IPS-20b (cell line): ENCODE results near the gene KAT6B.

Experiments
- H3K27ac ChIP-seq: one replicate; pipeline ENCODE4 v1.5.1; 2013; ENCODE audit warnings: low read length
- H3K27me3 ChIP-seq: 2 replicates; pipeline ENCODE4 v1.6.1; 2013; ENCODE audit warnings: mild to moderate bottlenecking, low read length, inconsistent platforms; ENCODE audit not compliant: insufficient read depth
- H3K36me3 ChIP-seq: 2 replicates; pipeline ENCODE4 v1.6.1; 2013; ENCODE audit warnings: low read depth, mild to moderate bottlenecking, inconsistent platforms, low read length, moderate library complexity; ENCODE audit not compliant: insufficient read depth
- H3K4me1 ChIP-seq: 2 replicates; pipeline ENCODE4 v1.6.1; 2013; ENCODE audit warnings: mild to moderate bottlenecking, control low read depth, inconsistent platforms, low read length, moderate library complexity; ENCODE audit not compliant: insufficient read depth
- H3K4me3 ChIP-seq: 2 replicates; pipeline ENCODE4 v1.5.1; 2013; ENCODE audit warnings: mild to moderate bottlenecking, low read length, inconsistent platforms
- H3K9ac ChIP-seq: 2 replicates; pipeline ENCODE4 v1.6.1; 2013; ENCODE audit warnings: low read depth, mild to moderate bottlenecking, inconsistent platforms, low read length, moderate library complexity
- H3K9me3 ChIP-seq: 2 replicates; pipeline ENCODE4 v1.6.1; 2013; ENCODE audit warnings: mild to moderate bottlenecking, low read depth, low read length, inconsistent platforms; ENCODE audit not compliant: insufficient read depth

KAT6B gene

GRCh38 chr10:74926791-74927585, 100.6 kb downstream of the KAT6B start:
- Histone ChIP-seq H3K36me3 (no peaks in the 10 kb centered on the region), H3K27ac (no peak overlapping the region), H3K9ac (no peak overlapping the region), H3K27me3 (no peaks in the 10 kb centered on the region), H3K9me3 (no peaks in the 10 kb centered on the region), H3K4me1 (peaks cover 25% of the 10 kb centered on the region), H3K4me3 (no peak overlapping the region)

DNA sequence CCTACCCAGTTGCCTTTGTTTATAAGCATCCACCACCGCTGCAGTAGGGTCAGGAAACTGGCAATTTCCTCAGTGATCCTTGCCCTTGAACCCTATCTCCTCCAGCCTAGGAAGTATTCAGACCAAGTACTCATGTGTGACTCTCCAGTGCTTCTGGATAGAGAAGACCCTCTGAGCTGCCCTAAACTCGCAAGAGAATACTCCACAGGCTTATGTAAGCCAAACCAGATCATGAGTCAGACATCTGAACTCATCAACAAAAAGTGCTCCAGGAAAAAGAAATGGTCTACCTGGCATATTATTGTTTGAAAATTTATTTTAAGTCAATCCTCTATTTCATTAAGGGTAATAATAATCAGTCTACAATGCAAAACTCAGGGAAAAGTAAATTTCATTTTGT, 101.3 kb downstream of the KAT6B start:
- H3K27me3 ChIP-seq, result no peaks in the 10 kb centered on the region
- H3K27ac ChIP-seq, result no peak overlapping the region
- no peaks in the 10 kb centered on the region for H3K36me3 ChIP-seq
- H3K9me3 ChIP-seq, result no peaks in the 10 kb centered on the region
- H3K4me1 ChIP-seq, result peaks cover 19% of the 10 kb centered on the region
- H3K4me3 ChIP-seq, result no peak overlapping the region
- no peak overlapping the region for H3K9ac ChIP-seq

GRCh38 chr10:74928742-74929191, 102.4 kb downstream of the KAT6B start:
- Histone ChIP-seq H3K27me3 (no peaks in the 10 kb centered on the region), H3K4me3 (no peak overlapping the region), H3K9ac (no peak overlapping the region), H3K36me3 (no peaks in the 10 kb centered on the region), H3K27ac (no peak overlapping the region), H3K4me1 (peaks cover 9% of the 10 kb centered on the region), H3K9me3 (no peaks in the 10 kb centered on the region)

DNA sequence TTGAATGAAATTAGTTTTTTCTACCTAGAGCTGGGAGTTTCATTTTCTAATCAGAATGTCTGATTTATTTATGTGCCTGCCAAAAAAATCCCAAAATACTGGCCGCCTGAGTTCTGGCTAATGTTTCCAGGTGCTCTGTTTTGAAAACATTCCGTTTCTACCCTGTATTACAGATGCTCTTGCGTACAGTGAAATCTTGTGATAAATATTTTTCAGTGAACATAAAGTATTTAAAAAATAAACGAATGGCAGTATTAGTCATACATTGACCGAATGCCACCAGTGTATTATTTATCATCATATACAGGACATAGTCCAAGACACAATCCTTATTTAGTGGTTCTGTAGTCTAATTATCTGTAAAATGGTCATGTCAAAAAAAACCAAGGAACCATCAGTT, 102.8 kb downstream of the KAT6B start:
- Histone ChIP-seq H3K9ac (no peak overlapping the region), H3K27ac (no peak overlapping the region), H3K4me1 (peaks cover 5% of the 10 kb centered on the region), H3K36me3 (no peaks in the 10 kb centered on the region), H3K9me3 (no peaks in the 10 kb centered on the region), H3K27me3 (no peaks in the 10 kb centered on the region), H3K4me3 (no peak overlapping the region)

DNA sequence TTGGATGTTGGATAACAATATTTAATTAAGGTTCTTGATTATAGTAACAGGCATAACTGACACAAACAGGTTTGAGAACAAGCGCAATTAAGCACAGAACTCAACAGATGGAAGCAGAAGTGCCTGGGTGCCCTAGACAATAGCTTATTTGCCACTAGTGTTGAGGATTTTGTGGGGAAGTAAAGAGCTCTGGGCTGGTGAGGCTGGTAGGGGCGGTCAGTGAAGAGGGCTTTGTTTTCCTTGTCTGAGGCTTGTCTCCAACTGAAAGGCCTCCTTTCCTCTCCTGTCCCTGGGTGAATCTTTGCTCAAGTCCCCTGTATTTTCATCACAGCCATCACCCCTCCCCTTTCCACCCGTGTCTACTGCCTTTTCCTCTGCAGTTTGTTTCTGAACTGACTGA, 104.6 kb downstream of the KAT6B start:
- Histone ChIP-seq H3K36me3 (no peaks in the 10 kb centered on the region), H3K9ac (no peak overlapping the region), H3K9me3 (no peaks in the 10 kb centered on the region), H3K27me3 (no peaks in the 10 kb centered on the region), H3K4me1 (no peaks in the 10 kb centered on the region; the same call in 1 of the 2 replicates), H3K4me3 (no peak overlapping the region), H3K27ac (no peak overlapping the region)

- no peaks in the 10 kb centered on the region for H3K9me3 ChIP-seq
- H3K36me3 ChIP-seq, result no peaks in the 10 kb centered on the region
- peaks cover 7% of the 10 kb centered on the region; the same call in 1 of the 2 replicates for H3K4me1 ChIP-seq
- H3K27me3 ChIP-seq, result no peaks in the 10 kb centered on the region
- H3K9ac ChIP-seq, result no peak overlapping the region
- H3K4me3 ChIP-seq, result no peak overlapping the region
- no peak overlapping the region for H3K27ac ChIP-seq
Measured at GRCh38 chr10:74932648-74933047, 106.2 kb downstream of the KAT6B start.

- Histone ChIP-seq H3K9ac (no peak overlapping the region), H3K4me1 (peaks cover 7% of the 10 kb centered on the region; the same call in 1 of the 2 replicates), H3K4me3 (no peak overlapping the region), H3K9me3 (no peaks in the 10 kb centered on the region), H3K36me3 (no peaks in the 10 kb centered on the region), H3K27ac (no peak overlapping the region), H3K27me3 (no peaks in the 10 kb centered on the region)
Measured at GRCh38 chr10:74934100-74934812, 107.9 kb downstream of the KAT6B start.

DNA sequence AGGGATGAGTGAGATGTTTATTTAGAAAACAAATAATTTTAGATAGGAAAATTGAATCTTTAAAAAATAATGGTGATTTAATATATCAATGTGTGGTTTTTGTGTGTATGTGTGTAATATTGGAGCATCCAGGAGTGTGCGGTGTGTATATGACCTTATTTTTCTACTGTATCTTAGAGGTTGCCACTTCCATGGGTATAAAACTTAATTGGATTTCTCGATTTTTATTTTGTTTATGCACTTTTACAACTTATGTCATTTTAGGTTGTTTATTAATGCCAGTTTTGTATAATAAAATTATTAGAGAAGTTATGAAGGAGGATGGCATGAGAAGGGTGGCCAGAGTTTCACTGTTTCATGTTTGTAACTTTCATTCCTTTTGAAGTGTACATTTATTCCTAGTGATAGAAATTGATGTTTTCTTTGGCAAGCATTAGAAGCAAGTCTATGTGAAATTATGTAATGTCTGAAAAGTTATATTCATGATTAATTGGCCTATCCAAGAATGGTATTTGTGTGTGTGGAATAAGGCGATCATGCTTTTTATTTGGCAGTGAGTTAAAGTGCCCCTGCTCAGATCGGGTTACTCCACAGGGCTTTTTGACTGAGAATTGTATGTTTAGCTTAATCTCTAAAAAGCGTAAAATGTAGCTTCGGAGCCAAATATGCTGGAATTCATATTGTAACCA, 110.3 kb downstream of the KAT6B start:
- Histone ChIP-seq H3K27me3 (no peaks in the 10 kb centered on the region), H3K4me1 (peaks cover 7% of the 10 kb centered on the region; the same call in 1 of the 2 replicates), H3K36me3 (no peaks in the 10 kb centered on the region), H3K27ac (no peak overlapping the region), H3K9ac (no peak overlapping the region), H3K4me3 (no peak overlapping the region), H3K9me3 (no peaks in the 10 kb centered on the region)

- Histone ChIP-seq H3K4me1 (peaks cover 7% of the 10 kb centered on the region; the same call in 1 of the 2 replicates), H3K27me3 (no peaks in the 10 kb centered on the region), H3K36me3 (no peaks in the 10 kb centered on the region), H3K9me3 (no peaks in the 10 kb centered on the region), H3K9ac (no peak overlapping the region), H3K4me3 (no peak overlapping the region), H3K27ac (no peak overlapping the region)
Measured at GRCh38 chr10:74937266-74937856, 111.0 kb downstream of the KAT6B start.

DNA sequence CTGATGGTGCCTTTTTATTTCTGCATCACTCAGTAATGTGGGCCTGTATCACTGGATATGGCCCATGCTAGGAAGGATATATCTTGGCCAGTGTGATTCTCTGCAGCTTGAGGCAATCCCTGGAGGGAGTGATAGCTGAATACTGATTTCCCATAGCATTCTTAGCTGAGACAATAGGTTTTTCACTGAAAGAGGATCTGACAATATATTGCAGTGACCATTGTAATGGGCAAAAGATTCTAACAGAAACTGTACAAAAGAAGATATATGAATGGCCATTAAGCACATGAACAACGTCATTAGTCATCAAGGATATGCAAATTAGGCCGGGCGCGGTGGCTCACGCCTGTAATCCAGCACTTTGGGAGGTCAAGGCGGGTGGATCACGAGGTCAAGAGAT, 117.8 kb downstream of the KAT6B start:
- no peaks in the 10 kb centered on the region for H3K9me3 ChIP-seq
- no peak overlapping the region for H3K9ac ChIP-seq
- no peak overlapping the region for H3K4me3 ChIP-seq
- no peak overlapping the region for H3K27ac ChIP-seq
- H3K36me3 ChIP-seq, result no peaks in the 10 kb centered on the region
- peaks cover 8% of the 10 kb centered on the region; the same call in 1 of the 2 replicates for H3K4me1 ChIP-seq
- no peaks in the 10 kb centered on the region for H3K27me3 ChIP-seq

GRCh38 chr10:74947781-74948401, 121.5 kb downstream of the KAT6B start:
- Histone ChIP-seq H3K4me1 (peaks cover 8% of the 10 kb centered on the region; the same call in 1 of the 2 replicates), H3K27me3 (no peaks in the 10 kb centered on the region), H3K4me3 (no peak overlapping the region), H3K27ac (no peak overlapping the region), H3K36me3 (no peaks in the 10 kb centered on the region), H3K9me3 (no peaks in the 10 kb centered on the region), H3K9ac (no peak overlapping the region)
